Measurements from ENCODE around the gene ST3GAL3. TPM values are rescaled to one million over a fixed set of nuclear protein-coding genes. Genes with fewer than 3 reads are reported as not detected.

Gene ST3GAL3
- total and polyA plus RNA-seq, 2 of the 13 experiments (the other 11 are each of a cell fraction or from before 2014, with no cell fraction given) = 5.1 to 8.1 TPM

DNA sequence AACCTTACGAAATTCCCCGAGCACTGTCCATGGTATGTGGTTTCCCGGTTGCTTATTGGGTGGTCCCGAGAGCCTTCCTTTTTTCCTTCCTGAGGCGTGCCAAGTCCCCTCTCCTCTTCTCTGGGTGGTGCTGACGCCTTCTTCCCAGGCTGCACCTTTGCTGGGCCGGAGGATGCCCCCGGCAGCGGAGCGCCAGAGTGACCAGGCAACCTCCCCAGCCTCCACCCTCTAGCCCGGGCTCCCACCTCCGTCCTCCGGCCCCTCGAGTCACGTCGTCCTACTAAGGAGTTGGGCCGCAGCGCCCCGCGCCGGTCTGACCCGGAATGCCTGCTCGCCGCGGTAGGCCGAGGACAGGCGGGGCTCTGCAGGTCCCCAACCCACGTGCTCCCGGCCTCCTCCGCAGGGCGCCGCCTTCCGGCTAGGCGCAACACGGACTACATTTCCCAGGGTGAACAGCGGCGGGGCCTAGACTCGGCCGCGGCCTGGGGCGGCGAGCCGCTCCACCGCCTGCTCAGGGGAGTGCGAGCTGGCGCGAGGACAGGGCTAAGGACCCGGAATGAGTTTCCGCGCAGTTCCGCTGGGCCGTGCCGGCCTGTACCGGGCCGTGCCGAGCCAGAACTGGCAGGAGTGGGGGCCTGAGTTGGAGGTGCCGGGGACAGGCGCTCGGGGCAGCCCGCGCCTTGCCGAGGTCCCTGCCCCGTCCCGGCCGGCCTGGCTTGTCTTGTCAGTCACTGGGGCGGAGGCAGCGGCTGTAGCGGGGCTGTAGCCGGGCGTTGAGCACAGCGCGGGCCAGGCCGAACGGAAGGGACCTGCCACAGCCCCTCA, 239.1 kb downstream of the ST3GAL3 start, which contains the start of gene IPO13 (continued):
- TF ChIP-seq ARNT2 (CRISPR knock-in tag; IDR thresholded peaks at IDR 0.05; ENCODE audit: low read depth) (peak; percentile 77), ZNF292 (CRISPR knock-in tag; IDR thresholded peaks at IDR 0.05; ENCODE audit: borderline replicate concordance, low read depth) (no peak), ZNF747 (CRISPR knock-in tag; IDR thresholded peaks at IDR 0.05; ENCODE audit: borderline replicate concordance) (peak; percentile 89), DR1 (CRISPR knock-in tag; IDR thresholded peaks at IDR 0.05) (peak; percentile 89), ZC3H13 (CRISPR knock-in tag; IDR thresholded peaks at IDR 0.05) (peak; percentile 87), ZNF44 (CRISPR knock-in tag; IDR thresholded peaks at IDR 0.05) (peak; percentile 71; the same call in 1 of the 2 replicates), ZC3H4 (CRISPR knock-in tag; IDR thresholded peaks at IDR 0.05; ENCODE audit: borderline replicate concordance) (0 out of 2 replicates have a peak, but pooled peaks have one; percentile 21), ZNF891 (CRISPR knock-in tag; IDR thresholded peaks at IDR 0.05) (0 out of 2 replicates have a peak, but pooled peaks have one; percentile 66), CHD2 (IDR thresholded peaks at IDR 0.05; ENCODE audit: low read depth, low read length) (no peak), ZNF589 (CRISPR knock-in tag; conservative IDR thresholded peaks at IDR 0.05) (peak; percentile 64; the same call in 1 of the 2 replicates), ZNF431 (CRISPR knock-in tag; IDR thresholded peaks at IDR 0.05; ENCODE audit: borderline replicate concordance, low read depth) (peak; percentile 34), NCOR1 (IDR thresholded peaks at IDR 0.05; ENCODE audit: borderline replicate concordance, low read length) (no peak), RAD51 (IDR thresholded peaks at IDR 0.05; ENCODE audit: borderline replicate concordance) (peak; percentile 48; the same call in 1 of the 2 replicates)
- TF ChIP-seq, protein P1, sequence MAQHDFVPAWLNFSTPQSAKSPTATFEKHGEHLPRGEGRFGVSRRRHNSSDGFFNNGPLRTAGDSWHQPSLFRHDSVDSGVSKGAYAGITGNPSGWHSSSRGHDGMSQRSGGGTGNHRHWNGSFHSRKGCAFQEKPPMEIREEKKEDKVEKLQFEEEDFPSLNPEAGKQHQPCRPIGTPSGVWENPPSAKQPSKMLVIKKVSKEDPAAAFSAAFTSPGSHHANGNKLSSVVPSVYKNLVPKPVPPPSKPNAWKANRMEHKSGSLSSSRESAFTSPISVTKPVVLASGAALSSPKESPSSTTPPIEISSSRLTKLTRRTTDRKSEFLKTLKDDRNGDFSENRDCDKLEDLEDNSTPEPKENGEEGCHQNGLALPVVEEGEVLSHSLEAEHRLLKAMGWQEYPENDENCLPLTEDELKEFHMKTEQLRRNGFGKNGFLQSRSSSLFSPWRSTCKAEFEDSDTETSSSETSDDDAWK (CRISPR knock-in tag; IDR thresholded peaks at IDR 0.05) = no peak
- TF ChIP-seq, protein P2, sequence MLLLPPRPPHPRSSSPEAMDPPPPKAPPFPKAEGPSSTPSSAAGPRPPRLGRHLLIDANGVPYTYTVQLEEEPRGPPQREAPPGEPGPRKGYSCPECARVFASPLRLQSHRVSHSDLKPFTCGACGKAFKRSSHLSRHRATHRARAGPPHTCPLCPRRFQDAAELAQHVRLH (CRISPR knock-in tag; IDR thresholded peaks at IDR 0.05; ENCODE audit: borderline replicate concordance, low read depth) = peak; percentile 99
- TF ChIP-seq, protein P3, sequence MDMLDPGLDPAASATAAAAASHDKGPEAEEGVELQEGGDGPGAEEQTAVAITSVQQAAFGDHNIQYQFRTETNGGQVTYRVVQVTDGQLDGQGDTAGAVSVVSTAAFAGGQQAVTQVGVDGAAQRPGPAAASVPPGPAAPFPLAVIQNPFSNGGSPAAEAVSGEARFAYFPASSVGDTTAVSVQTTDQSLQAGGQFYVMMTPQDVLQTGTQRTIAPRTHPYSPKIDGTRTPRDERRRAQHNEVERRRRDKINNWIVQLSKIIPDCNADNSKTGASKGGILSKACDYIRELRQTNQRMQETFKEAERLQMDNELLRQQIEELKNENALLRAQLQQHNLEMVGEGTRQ (IDR thresholded peaks at IDR 0.05; ENCODE audit: low read depth, low read length) = peak; percentile 74
- TF ChIP-seq, protein P3 (CRISPR knock-in tag; IDR thresholded peaks at IDR 0.05; ENCODE audit: borderline replicate concordance) = peak; percentile 92; the same call in 1 of the 2 replicates
- TF ChIP-seq, protein P4, sequence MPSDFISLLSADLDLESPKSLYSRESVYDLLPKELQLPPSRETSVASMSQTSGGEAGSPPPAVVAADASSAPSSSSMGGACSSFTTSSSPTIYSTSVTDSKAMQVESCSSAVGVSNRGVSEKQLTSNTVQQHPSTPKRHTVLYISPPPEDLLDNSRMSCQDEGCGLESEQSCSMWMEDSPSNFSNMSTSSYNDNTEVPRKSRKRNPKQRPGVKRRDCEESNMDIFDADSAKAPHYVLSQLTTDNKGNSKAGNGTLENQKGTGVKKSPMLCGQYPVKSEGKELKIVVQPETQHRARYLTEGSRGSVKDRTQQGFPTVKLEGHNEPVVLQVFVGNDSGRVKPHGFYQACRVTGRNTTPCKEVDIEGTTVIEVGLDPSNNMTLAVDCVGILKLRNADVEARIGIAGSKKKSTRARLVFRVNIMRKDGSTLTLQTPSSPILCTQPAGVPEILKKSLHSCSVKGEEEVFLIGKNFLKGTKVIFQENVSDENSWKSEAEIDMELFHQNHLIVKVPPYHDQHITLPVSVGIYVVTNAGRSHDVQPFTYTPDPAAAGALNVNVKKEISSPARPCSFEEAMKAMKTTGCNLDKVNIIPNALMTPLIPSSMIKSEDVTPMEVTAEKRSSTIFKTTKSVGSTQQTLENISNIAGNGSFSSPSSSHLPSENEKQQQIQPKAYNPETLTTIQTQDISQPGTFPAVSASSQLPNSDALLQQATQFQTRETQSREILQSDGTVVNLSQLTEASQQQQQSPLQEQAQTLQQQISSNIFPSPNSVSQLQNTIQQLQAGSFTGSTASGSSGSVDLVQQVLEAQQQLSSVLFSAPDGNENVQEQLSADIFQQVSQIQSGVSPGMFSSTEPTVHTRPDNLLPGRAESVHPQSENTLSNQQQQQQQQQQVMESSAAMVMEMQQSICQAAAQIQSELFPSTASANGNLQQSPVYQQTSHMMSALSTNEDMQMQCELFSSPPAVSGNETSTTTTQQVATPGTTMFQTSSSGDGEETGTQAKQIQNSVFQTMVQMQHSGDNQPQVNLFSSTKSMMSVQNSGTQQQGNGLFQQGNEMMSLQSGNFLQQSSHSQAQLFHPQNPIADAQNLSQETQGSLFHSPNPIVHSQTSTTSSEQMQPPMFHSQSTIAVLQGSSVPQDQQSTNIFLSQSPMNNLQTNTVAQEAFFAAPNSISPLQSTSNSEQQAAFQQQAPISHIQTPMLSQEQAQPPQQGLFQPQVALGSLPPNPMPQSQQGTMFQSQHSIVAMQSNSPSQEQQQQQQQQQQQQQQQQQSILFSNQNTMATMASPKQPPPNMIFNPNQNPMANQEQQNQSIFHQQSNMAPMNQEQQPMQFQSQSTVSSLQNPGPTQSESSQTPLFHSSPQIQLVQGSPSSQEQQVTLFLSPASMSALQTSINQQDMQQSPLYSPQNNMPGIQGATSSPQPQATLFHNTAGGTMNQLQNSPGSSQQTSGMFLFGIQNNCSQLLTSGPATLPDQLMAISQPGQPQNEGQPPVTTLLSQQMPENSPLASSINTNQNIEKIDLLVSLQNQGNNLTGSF (CRISPR knock-in tag; IDR thresholded peaks at IDR 0.05) = no peak

Data from HepG2 (cell line).